Upper lobe of right lung (tissue), 1 donor: ENCODE measurements around the gene PIF1. TPM values are rescaled to one million over a fixed set of nuclear protein-coding genes. Genes with fewer than 3 reads are reported as not detected.

ENCODE experiments used
- ATAC-seq: fragments of 200-7000 bp; cut with Tn5 transposase; one replicate; pipeline ENCODE4 v1.9.1; 2020; ENCODE audit warnings: mild to moderate bottlenecking, moderate library complexity
- DNase-seq: peaks from one replicate; pipeline ENCODE4 v3.0.0-alpha.2; 2020
- H3K27ac ChIP-seq: fragments of 200-600 bp; one replicate; pipeline ENCODE4 v1.8.0; 2022
- H3K27me3 ChIP-seq: fragments of 200-600 bp; one replicate; pipeline ENCODE4 v1.8.0; 2022; ENCODE audit warnings: mild to moderate bottlenecking
- H3K36me3 ChIP-seq: fragments of 200-600 bp; one replicate; pipeline ENCODE4 v1.8.0; 2022
- H3K4me1 ChIP-seq: fragments of 200-600 bp; one replicate; pipeline ENCODE4 v1.8.0; 2022
- H3K4me3 ChIP-seq: fragments of 200-600 bp; one replicate; pipeline ENCODE4 v1.8.0; 2022; ENCODE audit warnings: mild to moderate bottlenecking
- H3K9me3 ChIP-seq: fragments of 200-600 bp; one replicate; pipeline ENCODE4 v1.8.0; 2022
- intact Hi-C: fragments of 100-400 bp; cut with DNase I; formaldehyde crosslinking; loops from one replicate; pipeline ENCODE4 v1.11.0; 2022
- long read RNA-seq: library from polyadenylated mRNA; unstranded; transcript quantifications from one replicate; pipeline ENCODE4 v2.0.0, GENCODE V29; 2021
- total RNA-seq: library from RNA; stranded (reverse); fragmentation: NEBNext Ultra II Directional; extraction: Animal tissue kit (Norgen Biotek cat#: 25700); gene quantifications from one replicate; pipeline ENCODE4 v1.2.1, GENCODE V29; 2021
- TF ChIP-seq, protein P1 (sequence below): fragments of 200-600 bp; IDR thresholded peaks from one replicate; pipeline ENCODE4 v1.8.0; 2022; ENCODE audit warnings: antibody characterized with exemption
- donor health status: DM: no; HTN: yes; CAD: no; lungs with severe emphysema.

Gene PIF1
- total RNA-seq: 0.67 TPM
- long read RNA-seq, partial matches to known transcripts: 0 of 2 reads
- long read RNA-seq, other reads (novel, unspliced or antisense): 2 of 2 reads

DNA sequence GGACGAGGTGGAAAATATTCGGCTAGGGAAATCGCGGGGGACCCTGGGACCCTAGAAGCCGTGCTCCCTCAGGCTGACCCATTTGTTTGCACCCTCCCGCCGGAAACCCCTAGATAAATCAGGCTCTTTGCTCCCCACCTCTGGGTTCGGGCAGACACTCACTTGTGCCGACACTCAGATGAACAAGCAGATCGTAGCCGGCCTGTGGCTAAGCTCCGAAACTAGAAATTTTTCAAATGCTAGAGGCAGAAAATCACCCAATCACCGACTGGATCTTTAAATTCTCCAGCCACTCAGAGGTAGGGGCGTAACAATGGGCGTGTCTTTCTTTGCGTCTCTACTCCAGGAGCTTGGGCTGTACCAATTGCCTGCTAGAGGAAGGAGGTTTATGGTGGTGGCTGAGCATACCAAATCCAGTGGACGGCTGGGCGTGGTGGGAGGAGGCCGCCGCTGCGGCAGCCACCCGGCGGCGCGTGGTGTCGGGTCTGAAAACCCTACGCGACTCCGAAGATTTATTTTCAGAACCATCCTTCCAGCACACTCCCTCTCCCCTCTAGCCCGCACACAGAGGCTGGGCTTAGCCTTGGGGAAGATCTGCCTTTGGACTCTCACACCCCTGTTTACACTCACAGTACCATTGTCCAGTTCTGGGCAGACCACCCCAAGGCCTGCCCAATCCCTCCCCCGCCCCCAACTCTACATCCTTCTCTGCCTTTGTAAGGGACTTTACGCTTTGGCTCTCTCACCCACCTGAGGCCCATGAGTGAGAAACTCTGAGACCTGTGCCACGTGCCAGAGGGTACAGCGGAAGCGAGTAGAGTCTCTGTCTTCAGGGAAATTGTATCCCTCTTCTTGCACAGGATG, at the start of gene PIF1:
Gene PIF1 (minus strand): TSS at position 217 of the 864 bp plus-strand sequence. CDS start 1,312 bp downstream, outside the sequence.
- H3K27ac ChIP-seq: peak within 1 kb of the TSS; percentile 58
- no peaks in the 10 kb centered on the region for H3K36me3 ChIP-seq
- H3K4me3 ChIP-seq: peak within 1 kb of the TSS; percentile 53
- TF ChIP-seq, protein P1, sequence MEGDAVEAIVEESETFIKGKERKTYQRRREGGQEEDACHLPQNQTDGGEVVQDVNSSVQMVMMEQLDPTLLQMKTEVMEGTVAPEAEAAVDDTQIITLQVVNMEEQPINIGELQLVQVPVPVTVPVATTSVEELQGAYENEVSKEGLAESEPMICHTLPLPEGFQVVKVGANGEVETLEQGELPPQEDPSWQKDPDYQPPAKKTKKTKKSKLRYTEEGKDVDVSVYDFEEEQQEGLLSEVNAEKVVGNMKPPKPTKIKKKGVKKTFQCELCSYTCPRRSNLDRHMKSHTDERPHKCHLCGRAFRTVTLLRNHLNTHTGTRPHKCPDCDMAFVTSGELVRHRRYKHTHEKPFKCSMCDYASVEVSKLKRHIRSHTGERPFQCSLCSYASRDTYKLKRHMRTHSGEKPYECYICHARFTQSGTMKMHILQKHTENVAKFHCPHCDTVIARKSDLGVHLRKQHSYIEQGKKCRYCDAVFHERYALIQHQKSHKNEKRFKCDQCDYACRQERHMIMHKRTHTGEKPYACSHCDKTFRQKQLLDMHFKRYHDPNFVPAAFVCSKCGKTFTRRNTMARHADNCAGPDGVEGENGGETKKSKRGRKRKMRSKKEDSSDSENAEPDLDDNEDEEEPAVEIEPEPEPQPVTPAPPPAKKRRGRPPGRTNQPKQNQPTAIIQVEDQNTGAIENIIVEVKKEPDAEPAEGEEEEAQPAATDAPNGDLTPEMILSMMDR: no peak
- H3K27me3 ChIP-seq: no peaks in the 10 kb centered on the region
- H3K9me3 ChIP-seq: no peaks in the 10 kb centered on the region
- DNase-seq: peak; percentile 87
- intact Hi-C loops: no loop called here
- ATAC-seq: peak; percentile 98
- peaks cover 22% of the 10 kb centered on the region for H3K4me1 ChIP-seq

DNA sequence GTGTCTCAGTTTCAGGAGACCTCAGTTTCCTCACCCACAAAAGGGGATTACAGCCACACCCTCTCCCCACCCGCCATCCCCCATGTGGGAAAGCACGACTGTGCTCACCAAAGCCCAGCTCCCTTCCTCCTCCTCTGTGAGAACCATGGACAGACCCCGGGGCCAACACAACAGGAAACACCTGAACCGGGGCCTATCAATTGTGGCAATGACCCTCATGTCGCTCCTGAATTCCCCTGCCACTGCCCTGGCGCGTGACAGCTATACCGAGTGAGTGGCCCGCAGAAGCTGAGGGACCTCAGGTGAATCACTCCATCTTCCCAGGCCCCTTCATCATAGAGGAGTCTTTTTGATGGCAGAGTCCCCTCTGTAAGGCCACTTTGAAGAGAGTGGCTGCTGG, 44.9 kb upstream of the PIF1 start:
- ATAC-seq: no peak
- Histone ChIP-seq H3K27me3 (no peaks in the 10 kb centered on the region), H3K4me1 (peaks cover 13% of the 10 kb centered on the region), H3K36me3 (peaks cover 25% of the 10 kb centered on the region), H3K9me3 (no peaks in the 10 kb centered on the region), H3K4me3 (no peak overlapping the region), H3K27ac (no peak overlapping the region)
- intact Hi-C loops: no loop called here
- TF ChIP-seq, protein P1: no peak
- no peak for DNase-seq

GRCh38 chr15:64869501-64869900, 44.1 kb upstream of the PIF1 start:
- intact Hi-C loops: no loop called here
- DNase-seq (no peak), ATAC-seq (no peak)
- H3K27ac ChIP-seq: no peak overlapping the region
- TF ChIP-seq, protein P1: no peak
- H3K36me3 ChIP-seq: peaks cover 34% of the 10 kb centered on the region
- no peak overlapping the region for H3K4me3 ChIP-seq
- H3K27me3 ChIP-seq: no peaks in the 10 kb centered on the region
- H3K4me1 ChIP-seq: peaks cover 20% of the 10 kb centered on the region
- H3K9me3 ChIP-seq: no peaks in the 10 kb centered on the region

DNA sequence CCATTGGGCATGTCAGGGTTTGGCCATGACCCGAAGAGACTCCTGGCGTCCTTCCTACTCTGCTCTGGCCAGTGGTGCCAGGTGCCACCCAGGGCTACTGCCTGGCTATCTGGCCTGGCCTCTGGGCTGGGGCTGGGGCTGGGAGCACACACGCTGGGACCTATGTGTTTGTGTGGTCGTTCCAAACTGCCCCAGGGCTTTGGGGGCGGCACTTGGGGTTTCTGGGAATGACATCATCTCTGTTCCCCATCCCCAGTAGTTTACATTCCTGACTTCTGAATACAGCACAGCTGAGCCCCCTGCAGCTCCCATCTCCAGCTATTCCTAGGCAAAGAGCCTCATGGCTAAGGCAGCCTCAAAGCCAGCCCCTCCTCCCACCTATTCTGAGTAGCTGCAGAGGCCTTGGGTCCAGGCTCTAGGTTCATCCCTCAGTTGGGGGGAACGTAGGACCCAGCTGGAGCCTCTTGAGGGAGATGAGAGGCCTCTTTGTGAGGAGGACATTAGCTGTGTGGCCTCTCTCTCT, 40.6 kb upstream of the PIF1 start:
- no peaks in the 10 kb centered on the region for H3K9me3 ChIP-seq
- intact Hi-C loops: no loop called here
- peak overlapping the region; percentile 18 for H3K27ac ChIP-seq
- no peak for ATAC-seq
- H3K27me3 ChIP-seq: no peaks in the 10 kb centered on the region
- DNase-seq: no peak
- peaks cover 61% of the 10 kb centered on the region for H3K36me3 ChIP-seq
- H3K4me3 ChIP-seq: no peak overlapping the region
- H3K4me1 ChIP-seq: peaks cover 12% of the 10 kb centered on the region
- TF ChIP-seq, protein P1: no peak

GRCh38 chr15:64865126-64865997, 39.9 kb upstream of the PIF1 start:
- Histone ChIP-seq H3K36me3 (peaks cover 68% of the 10 kb centered on the region), H3K27me3 (no peaks in the 10 kb centered on the region), H3K9me3 (no peaks in the 10 kb centered on the region), H3K4me3 (no peak overlapping the region), H3K4me1 (peaks cover 18% of the 10 kb centered on the region), H3K27ac (no peak overlapping the region)
- intact Hi-C loops: no loop called here
- DNase-seq: no peak
- no peak for ATAC-seq
- TF ChIP-seq, protein P1: no peak
